BE2C (cell line): Measurements from ENCODE around the gene BABAM1.

Source experiments
- DNase-seq: peaks from one replicate; pipeline ENCODE4 v3.0.0-alpha.2; 2020
- H3K27me3 ChIP-seq: fragments of 250-450 bp; sonication (Bioruptor Pico); 2 replicates; pipeline ENCODE4 v1.5.1; 2020; ENCODE audit warnings: mild to moderate bottlenecking
- H3K36me3 ChIP-seq: fragments of 250-450 bp; sonication (Bioruptor Pico); 2 replicates; pipeline ENCODE4 v1.5.1; 2020; ENCODE audit warnings: mild to moderate bottlenecking
- H3K4me1 ChIP-seq: fragments of 250-450 bp; sonication (Bioruptor Pico); 2 replicates; pipeline ENCODE4 v1.5.1; 2020
- H3K4me3 ChIP-seq: 2 replicates; pipeline ENCODE4 v1.5.1; 2011; ENCODE audit warnings: low read depth, low read length
- H3K9me3 ChIP-seq: fragments of 250-450 bp; sonication (Bioruptor Pico); 2 replicates; pipeline ENCODE4 v1.5.1; 2020
- TF ChIP-seq, protein P1 (sequence below): IDR thresholded peaks from 2 replicates; pipeline ENCODE4 v1.5.1; 2012; ENCODE audit warnings: mild to moderate bottlenecking, low read depth, low read length

The BABAM1 gene

DNA sequence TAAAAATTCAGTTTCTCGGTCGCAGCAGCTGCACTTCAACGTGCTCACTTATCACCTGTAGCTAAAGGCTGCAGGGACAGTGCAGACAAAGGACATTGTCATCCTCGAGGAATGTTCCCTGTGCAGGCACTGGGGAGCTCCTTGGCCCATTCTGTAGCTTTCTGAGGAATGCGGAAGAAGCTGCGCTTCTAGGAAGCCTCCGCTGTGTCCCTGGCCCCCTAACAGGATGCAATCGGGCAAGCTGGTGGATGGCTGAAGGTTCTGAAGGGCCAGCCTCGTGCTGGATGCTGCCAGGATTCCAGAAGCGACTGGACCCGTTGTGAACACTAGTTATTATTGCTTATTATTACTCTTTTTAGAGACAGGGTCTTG is 59.3 kb downstream of the BABAM1 start:
- DNase-seq: no peak
- TF ChIP-seq, protein P1, sequence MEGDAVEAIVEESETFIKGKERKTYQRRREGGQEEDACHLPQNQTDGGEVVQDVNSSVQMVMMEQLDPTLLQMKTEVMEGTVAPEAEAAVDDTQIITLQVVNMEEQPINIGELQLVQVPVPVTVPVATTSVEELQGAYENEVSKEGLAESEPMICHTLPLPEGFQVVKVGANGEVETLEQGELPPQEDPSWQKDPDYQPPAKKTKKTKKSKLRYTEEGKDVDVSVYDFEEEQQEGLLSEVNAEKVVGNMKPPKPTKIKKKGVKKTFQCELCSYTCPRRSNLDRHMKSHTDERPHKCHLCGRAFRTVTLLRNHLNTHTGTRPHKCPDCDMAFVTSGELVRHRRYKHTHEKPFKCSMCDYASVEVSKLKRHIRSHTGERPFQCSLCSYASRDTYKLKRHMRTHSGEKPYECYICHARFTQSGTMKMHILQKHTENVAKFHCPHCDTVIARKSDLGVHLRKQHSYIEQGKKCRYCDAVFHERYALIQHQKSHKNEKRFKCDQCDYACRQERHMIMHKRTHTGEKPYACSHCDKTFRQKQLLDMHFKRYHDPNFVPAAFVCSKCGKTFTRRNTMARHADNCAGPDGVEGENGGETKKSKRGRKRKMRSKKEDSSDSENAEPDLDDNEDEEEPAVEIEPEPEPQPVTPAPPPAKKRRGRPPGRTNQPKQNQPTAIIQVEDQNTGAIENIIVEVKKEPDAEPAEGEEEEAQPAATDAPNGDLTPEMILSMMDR: no peak
- Histone ChIP-seq H3K27me3 (no peaks in the 10 kb centered on the region), H3K4me1 (no peaks in the 10 kb centered on the region), H3K36me3 (0 out of 2 replicates have a peak, but pooled peaks cover 4% of the 10 kb centered on the region), H3K9me3 (no peaks in the 10 kb centered on the region), H3K4me3 (no peak overlapping the region)

DNA sequence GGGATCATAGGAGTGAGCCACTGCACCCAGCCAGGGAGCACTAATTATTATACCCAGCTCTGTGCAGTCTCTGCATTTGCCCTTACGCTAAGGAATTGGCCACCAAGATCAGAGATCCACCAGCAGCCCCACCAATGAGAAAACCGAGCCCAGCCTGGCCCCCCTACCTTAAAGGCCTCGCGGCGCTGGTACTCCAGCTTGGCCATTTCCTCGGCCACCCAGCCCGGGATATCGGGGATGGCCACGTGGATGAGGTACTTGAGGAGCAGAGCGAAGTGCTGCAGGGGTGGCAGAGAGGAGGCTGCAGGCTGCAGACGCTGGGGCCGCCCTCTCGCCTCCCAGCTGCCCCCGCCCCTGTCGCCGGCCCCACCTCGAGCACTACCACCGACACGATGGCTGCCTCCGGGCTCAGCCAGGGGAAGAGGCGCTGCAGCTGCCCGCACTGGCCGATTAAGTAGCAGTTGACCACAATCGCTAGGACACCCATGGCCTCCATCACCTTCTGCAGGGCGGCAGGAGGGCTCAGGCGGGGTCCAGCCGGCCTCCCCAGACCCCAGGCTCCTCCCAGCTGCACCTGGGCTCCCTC is 59.9 kb downstream of the BABAM1 start:
- H3K36me3 ChIP-seq: no peaks in the 10 kb centered on the region
- DNase-seq: no peak
- no peaks in the 10 kb centered on the region; the same call in 1 of the 2 replicates for H3K4me1 ChIP-seq
- TF ChIP-seq, protein P1: no peak
- no peaks in the 10 kb centered on the region for H3K9me3 ChIP-seq
- H3K4me3 ChIP-seq: no peak overlapping the region
- H3K27me3 ChIP-seq: no peaks in the 10 kb centered on the region

DNA sequence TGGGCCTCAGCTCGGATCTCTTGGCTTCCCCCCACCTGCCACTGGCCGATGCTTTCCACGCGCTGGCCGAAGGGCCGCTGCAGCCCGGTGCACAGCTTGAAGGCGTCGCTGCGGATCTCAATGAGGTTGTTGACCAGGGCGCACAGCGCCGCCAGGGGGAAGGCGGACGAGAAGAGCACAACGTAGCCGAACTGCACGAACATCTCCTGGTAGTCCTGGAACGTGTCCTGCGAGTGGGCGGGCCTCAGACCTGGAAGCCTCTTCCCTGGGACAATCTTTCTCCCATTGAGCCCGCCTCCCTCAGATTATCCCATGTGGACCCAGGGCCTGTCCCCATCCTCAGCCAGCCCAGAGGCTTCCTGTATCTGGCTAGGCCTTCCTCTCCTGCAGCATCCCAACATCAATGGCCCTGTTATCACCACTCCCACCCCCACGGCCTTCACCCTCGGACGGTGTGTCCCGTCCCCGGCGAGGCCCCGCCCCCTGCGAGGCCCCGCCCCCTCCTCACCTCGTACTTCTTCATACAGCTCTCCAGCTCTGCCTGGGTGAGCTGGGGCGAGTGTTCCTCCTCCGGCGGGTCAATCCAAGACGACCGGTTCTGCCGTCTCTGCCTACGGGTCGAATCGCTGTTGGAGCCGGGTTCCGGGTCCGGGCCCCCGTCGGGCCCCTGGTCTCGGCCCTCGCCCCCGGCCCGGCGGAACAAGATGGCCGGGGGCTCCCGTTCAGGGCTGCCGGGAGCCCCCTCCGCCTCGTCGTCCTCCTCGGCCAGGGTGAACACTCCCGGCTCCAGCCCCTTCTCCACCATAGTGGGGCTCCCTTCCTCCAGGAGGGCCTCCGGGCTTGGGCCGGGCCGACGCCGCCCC is 60.6 kb downstream of the BABAM1 start:
- Histone ChIP-seq H3K4me1 (no peaks in the 10 kb centered on the region; the same call in 1 of the 2 replicates), H3K4me3 (no peak overlapping the region), H3K36me3 (no peaks in the 10 kb centered on the region), H3K9me3 (no peaks in the 10 kb centered on the region), H3K27me3 (no peaks in the 10 kb centered on the region)
- TF ChIP-seq, protein P1: no peak
- no peak for DNase-seq
